GM12864 (cell line): ENCODE measurements around the gene TP53I3.
"Not testable (repeated sequence)": the region's sequence is repeated elsewhere in the genome, so short reads cannot be mapped to it uniquely, and the experiment has no call there.

Experiments
- DNase-seq: peaks from one replicate; pipeline ENCODE4 v3.0.0-alpha.2; 2011; ENCODE audit warnings: low read depth
- H3K4me3 ChIP-seq: 2 replicates; pipeline ENCODE4 v1.5.1; 2011; ENCODE audit warnings: mild to moderate bottlenecking, low read depth, low read length, control low read depth
- CTCF ChIP-seq: IDR thresholded peaks from 2 replicates; pipeline ENCODE4 v1.5.1; 2011; ENCODE audit warnings: low read depth, mild to moderate bottlenecking, moderate library complexity, low read length, control low read depth, inconsistent platforms; ENCODE audit errors: missing control alignments

TP53I3 gene

GRCh38 chr2:24107336-24107735 lies 22.7 kb upstream of the TP53I3 start:
- TF ChIP-seq CTCF = no peak

GRCh38 chr2:24106786-24107185 lies 22.2 kb upstream of the TP53I3 start:
- H3K4me3 ChIP-seq = no peak overlapping the region
- no peak for TF ChIP-seq CTCF
- DNase-seq = no peak

More at GRCh38 chr2:24107336-24107735, 22.7 kb upstream of the TP53I3 start:
- DNase-seq = no peak
- H3K4me3 ChIP-seq = no peak overlapping the region

- H3K4me3 ChIP-seq = no peak overlapping the region
- TF ChIP-seq CTCF = no peak
- DNase-seq = no peak
Measured at GRCh38 chr2:24105816-24106215, 21.2 kb upstream of the TP53I3 start.

GRCh38 chr2:24104906-24105305 lies 20.3 kb upstream of the TP53I3 start:
- DNase-seq = no peak
- TF ChIP-seq CTCF = no peak
- H3K4me3 ChIP-seq = no peak overlapping the region

- no peak for DNase-seq
- TF ChIP-seq CTCF = no peak
- H3K4me3 ChIP-seq = no peak overlapping the region
Measured at GRCh38 chr2:24104110-24104650, 19.5 kb upstream of the TP53I3 start.

- DNase-seq = no peak
- no peak for TF ChIP-seq CTCF
- no peak overlapping the region for H3K4me3 ChIP-seq
Measured at GRCh38 chr2:24102677-24103076, 18.0 kb upstream of the TP53I3 start.

GRCh38 chr2:24101992-24102391 lies 17.4 kb upstream of the TP53I3 start:
- TF ChIP-seq CTCF = no peak
- no peak overlapping the region for H3K4me3 ChIP-seq
- no peak for DNase-seq

- H3K4me3 ChIP-seq, DNase-seq: not testable (repeated sequence)
Measured at GRCh38 chr2:24100732-24101131, 16.1 kb upstream of the TP53I3 start.

- not testable (repeated sequence) for H3K4me3 ChIP-seq, DNase-seq
Measured at GRCh38 chr2:24095171-24095677, 10.6 kb upstream of the TP53I3 start.

GRCh38 chr2:24093270-24093669 lies 8.6 kb upstream of the TP53I3 start:
- not testable (repeated sequence) for H3K4me3 ChIP-seq, DNase-seq
